ENCODE data around the gene RCCD1. TPM values are rescaled to one million over a fixed set of nuclear protein-coding genes. Genes with fewer than 3 reads are reported as not detected.
A peak's percentile ranks its signal among the peaks of the same experiment; 100 is the strongest.

The RCCD1 gene
- total RNA-seq, 1 experiment from 2014 or later, result 22.8 TPM

GRCh38 chr15:90918835-90919234 lies 35.8 kb upstream of the RCCD1 start:
- Histone ChIP-seq H3K4me2 (ENCODE audit: insufficient read depth, insufficient read length, low read length) (no peak overlapping the region), H4K20me1 (ENCODE audit: control insufficient read depth, insufficient read depth, insufficient read length) (no peaks in the 10 kb centered on the region), H3K79me2 (ENCODE audit: insufficient read depth, low read length) (no peaks in the 10 kb centered on the region), H3K27ac (ENCODE audit: insufficient read length, low read depth, low read length) (no peak overlapping the region), H4K5ac (ENCODE audit: insufficient read length, low read depth, low read length) (no peak overlapping the region), H3K56ac (ENCODE audit: insufficient read length, low read depth, low read length) (no peak overlapping the region), H2AK5ac (ENCODE audit: insufficient read length, low read length) (no peak overlapping the region), H3K4ac (ENCODE audit: low read depth, low read length) (no peak overlapping the region), H2BK120ac (ENCODE audit: low read depth, low read length, poor library complexity, severe bottlenecking) (no peak overlapping the region), H3K9me3 (ENCODE audit: control insufficient read depth, low read depth, low read length) (no peaks in the 10 kb centered on the region), H2AFZ (ENCODE audit: low read length) (no peak overlapping the region), H2BK20ac (ENCODE audit: low read depth, low read length, poor library complexity, severe bottlenecking) (no peak overlapping the region), H3K18ac (ENCODE audit: insufficient read length, low read depth, low read length) (no peak overlapping the region), H3K27me3 (ENCODE audit: insufficient read depth, low read length) (no peaks in the 10 kb centered on the region), H3K14ac (ENCODE audit: insufficient read depth, low read length) (no peak overlapping the region), H3T11ph (ENCODE audit: low read length) (no peak overlapping the region), H4K91ac (ENCODE audit: insufficient read length, low read depth, low read length) (no peak overlapping the region), H3K4me1 (ENCODE audit: insufficient read depth, low read length) (no peaks in the 10 kb centered on the region), H2BK12ac (ENCODE audit: insufficient read length, low read depth, low read length) (no peak overlapping the region), H4K8ac (replicated peaks; ENCODE audit: insufficient read length, low read depth, low read length) (no peak overlapping the region), H2BK15ac (ENCODE audit: low read depth, low read length) (no peak overlapping the region), H3K79me1 (ENCODE audit: insufficient read depth, low read depth, low read length, poor library complexity, severe bottlenecking) (no peaks in the 10 kb centered on the region), H3K23ac (ENCODE audit: insufficient read length, low read depth, low read length) (no peak overlapping the region), H2BK5ac (ENCODE audit: insufficient read length, low read length) (no peak overlapping the region), H3K9ac (ENCODE audit: extremely low read depth, insufficient read length, low read length) (no peak overlapping the region), H3K23me2 (ENCODE audit: insufficient read length, low read depth, low read length, poor library complexity, severe bottlenecking) (no peaks in the 10 kb centered on the region)
- H3K4me1 Mint-ChIP-seq, result peaks cover 11 to 12% of the 10 kb centered on the region in 2 experiments
- TF ChIP-seq CTCF (conservative IDR thresholded peaks at IDR 0.05), result no peak
- H3K4me3 Mint-ChIP-seq, result no peak overlapping the region; a peak in 1 of 5 replicates
- H3K27ac Mint-ChIP-seq, result 0 out of 7 replicates have a peak overlapping the region, but pooled peaks of 1 of the 3 experiments have one; percentile 6
- no CpG with 5 or more reads among the region's 6 CpGs for WGBS (ENCODE audit: extremely low coverage, insufficient read length, low lambda C conversion rate)
- H3K9me3 Mint-ChIP-seq, result no peaks in the 10 kb centered on the region
- DNase-seq, result no peak
- H3K27me3 Mint-ChIP-seq (ENCODE audit: low read depth), result no peaks in the 10 kb centered on the region
- H3K36me3 Mint-ChIP-seq (ENCODE audit: insufficient read depth in 1 of 3, low read depth in 3 of 3), result peaks cover 3 to 52% (median 11%) of the 10 kb centered on the region in 3 experiments; a peak in 6 of 7 replicates

Measured in H9 (cell line).